ENCODE results near the gene ONECUT3.

DNA sequence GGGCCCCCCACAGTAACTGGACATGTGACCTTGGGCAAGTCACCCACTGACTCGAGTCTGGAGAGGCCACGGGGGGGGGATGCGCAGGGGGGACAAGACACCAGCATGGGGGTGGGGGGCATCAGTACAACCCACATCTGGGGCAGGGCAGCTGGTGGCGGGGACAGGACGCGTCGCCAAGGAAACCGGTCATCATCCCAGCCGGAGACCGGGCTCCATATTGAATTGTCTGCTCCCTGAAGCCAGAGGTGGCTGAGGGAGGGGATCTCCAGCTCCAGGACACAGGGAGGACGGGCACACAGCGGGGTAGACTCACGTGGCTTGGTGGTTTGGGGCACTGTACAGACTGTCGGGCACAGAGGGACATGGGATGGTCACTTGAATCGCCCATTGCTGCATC, 11.4 kb downstream of the ONECUT3 start:
- TF ChIP-seq, protein P1, sequence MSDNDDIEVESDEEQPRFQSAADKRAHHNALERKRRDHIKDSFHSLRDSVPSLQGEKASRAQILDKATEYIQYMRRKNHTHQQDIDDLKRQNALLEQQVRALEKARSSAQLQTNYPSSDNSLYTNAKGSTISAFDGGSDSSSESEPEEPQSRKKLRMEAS (CRISPR knock-in tag; IDR thresholded peaks at IDR 0.05) = no peak
- TF ChIP-seq, protein P2, sequence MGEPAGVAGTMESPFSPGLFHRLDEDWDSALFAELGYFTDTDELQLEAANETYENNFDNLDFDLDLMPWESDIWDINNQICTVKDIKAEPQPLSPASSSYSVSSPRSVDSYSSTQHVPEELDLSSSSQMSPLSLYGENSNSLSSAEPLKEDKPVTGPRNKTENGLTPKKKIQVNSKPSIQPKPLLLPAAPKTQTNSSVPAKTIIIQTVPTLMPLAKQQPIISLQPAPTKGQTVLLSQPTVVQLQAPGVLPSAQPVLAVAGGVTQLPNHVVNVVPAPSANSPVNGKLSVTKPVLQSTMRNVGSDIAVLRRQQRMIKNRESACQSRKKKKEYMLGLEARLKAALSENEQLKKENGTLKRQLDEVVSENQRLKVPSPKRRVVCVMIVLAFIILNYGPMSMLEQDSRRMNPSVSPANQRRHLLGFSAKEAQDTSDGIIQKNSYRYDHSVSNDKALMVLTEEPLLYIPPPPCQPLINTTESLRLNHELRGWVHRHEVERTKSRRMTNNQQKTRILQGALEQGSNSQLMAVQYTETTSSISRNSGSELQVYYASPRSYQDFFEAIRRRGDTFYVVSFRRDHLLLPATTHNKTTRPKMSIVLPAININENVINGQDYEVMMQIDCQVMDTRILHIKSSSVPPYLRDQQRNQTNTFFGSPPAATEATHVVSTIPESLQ (CRISPR knock-in tag; IDR thresholded peaks at IDR 0.05) = no peak

All from WTC11 (cell line).